Activated CD8-positive, alpha-beta memory T cell treated with anti-CD3 and anti-CD28 coated beads, Interleukin-2, amount 10 ng/mL, durations not matched to agents 7 days and 5 days (primary cell): Measurements from ENCODE around the gene THOC2. TPM values are rescaled to one million over a fixed set of nuclear protein-coding genes. Genes with fewer than 3 reads are reported as not detected.
"Not testable (repeated sequence)": the region's sequence is repeated elsewhere in the genome, so short reads cannot be mapped to it uniquely, and the experiment has no call there.

Experiments used
- ATAC-seq: fragments of 150-1000 bp; cut with Tn5 transposase; one replicate; pipeline ENCODE4 v1.10.0; 2021; ENCODE audit warnings: moderate library complexity
- CTCF ChIA-PET: fragments of 350-600 bp; sonication (Branson Sonifier 250); formaldehyde crosslinking; loops from one replicate; lab custom pipeline; 2021; ENCODE audit warnings: antibody characterized with exemption; lab: Charles Lee
- DNase-seq: peaks from one replicate; pipeline ENCODE4 v3.0.0-alpha.2; 2020
- H3K27ac Mint-ChIP-seq: one replicate; pipeline ENCODE4 v1.8.0; 2021; ENCODE audit warnings: mild to moderate bottlenecking, mixed read lengths
- H3K27me3 Mint-ChIP-seq: one replicate; pipeline ENCODE4 v1.8.0; 2021; ENCODE audit warnings: mixed read lengths
- H3K36me3 Mint-ChIP-seq: one replicate; pipeline ENCODE4 v1.8.0; 2021; ENCODE audit warnings: mild to moderate bottlenecking, mixed read lengths
- H3K4me1 Mint-ChIP-seq: one replicate; pipeline ENCODE4 v1.8.0; 2021; ENCODE audit warnings: mixed read lengths
- H3K4me3 Mint-ChIP-seq: one replicate; pipeline ENCODE4 v1.8.0; 2021; ENCODE audit warnings: mild to moderate bottlenecking, moderate library complexity, mixed read lengths
- H3K9me3 Mint-ChIP-seq: one replicate; pipeline ENCODE4 v1.8.0; 2022; ENCODE audit warnings: low read depth, mixed read lengths
- total RNA-seq, 2 experiments: library from RNA; stranded (reverse); gene quantifications; one replicate each; pipeline ENCODE4 v1.2.3, GENCODE V29; 2021

THOC2 gene
- total RNA-seq, 2 experiments from 2014 or later = 74.6 to 93.0 TPM

- CTCF ChIA-PET = no interaction called here
- Mint-ChIP-seq H3K4me3 (no peak overlapping the region), H3K9me3 (no peaks in the 10 kb centered on the region)
Measured at GRCh38 chrX:123753656-123754350, 21.0 kb upstream of the THOC2 start.

GRCh38 chrX:123749643-123750042 is 16.8 kb upstream of the THOC2 start:
- Mint-ChIP-seq H3K36me3 (no peaks in the 10 kb centered on the region), H3K27me3 (no peaks in the 10 kb centered on the region), H3K4me1 (no peaks in the 10 kb centered on the region), H3K27ac (no peak overlapping the region), H3K9me3 (no peaks in the 10 kb centered on the region), H3K4me3 (no peak overlapping the region)
- CTCF ChIA-PET = no interaction called here
- ATAC-seq = no peak
- no peak for DNase-seq

More at GRCh38 chrX:123753656-123754350, 21.0 kb upstream of the THOC2 start:
- H3K36me3 Mint-ChIP-seq = no peaks in the 10 kb centered on the region
- DNase-seq (no peak), ATAC-seq (no peak)
- H3K27me3 Mint-ChIP-seq = no peaks in the 10 kb centered on the region
- H3K27ac Mint-ChIP-seq = no peak overlapping the region
- no peaks in the 10 kb centered on the region for H3K4me1 Mint-ChIP-seq

- ATAC-seq (no peak), DNase-seq (no peak)
- Mint-ChIP-seq H3K36me3 (no peaks in the 10 kb centered on the region), H3K27me3 (peaks cover under 1% of the 10 kb centered on the region), H3K27ac (no peak overlapping the region), H3K4me3 (no peak overlapping the region), H3K9me3 (no peaks in the 10 kb centered on the region), H3K4me1 (no peaks in the 10 kb centered on the region)
- CTCF ChIA-PET = no interaction called here
Measured at GRCh38 chrX:123745511-123745910, 12.7 kb upstream of the THOC2 start.

DNA sequence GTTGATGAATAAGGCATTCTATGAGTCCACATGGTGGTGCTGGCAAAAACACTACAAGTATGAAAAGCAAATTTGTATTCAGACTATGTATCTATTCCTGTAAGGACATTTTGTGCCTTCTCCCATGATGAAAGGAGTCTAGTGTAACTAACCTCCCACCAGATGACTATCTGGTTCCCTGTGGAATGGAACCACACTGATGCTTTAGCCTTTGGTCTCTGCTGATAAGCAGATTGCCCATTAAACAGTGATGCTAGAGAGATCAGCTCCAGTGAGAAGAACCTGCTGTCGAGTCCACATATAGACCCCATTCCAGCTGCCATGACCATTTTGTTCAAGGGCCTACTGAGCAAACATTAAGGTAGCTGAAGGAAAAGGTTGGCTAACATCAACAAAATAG is 10.5 kb upstream of the THOC2 start:
- Mint-ChIP-seq H3K27ac (no peak overlapping the region), H3K36me3 (no peaks in the 10 kb centered on the region), H3K9me3 (no peaks in the 10 kb centered on the region), H3K4me3 (no peak overlapping the region), H3K27me3 (peaks cover 2% of the 10 kb centered on the region), H3K4me1 (no peaks in the 10 kb centered on the region)
- ATAC-seq (no peak), DNase-seq (no peak)
- CTCF ChIA-PET = no interaction called here

DNA sequence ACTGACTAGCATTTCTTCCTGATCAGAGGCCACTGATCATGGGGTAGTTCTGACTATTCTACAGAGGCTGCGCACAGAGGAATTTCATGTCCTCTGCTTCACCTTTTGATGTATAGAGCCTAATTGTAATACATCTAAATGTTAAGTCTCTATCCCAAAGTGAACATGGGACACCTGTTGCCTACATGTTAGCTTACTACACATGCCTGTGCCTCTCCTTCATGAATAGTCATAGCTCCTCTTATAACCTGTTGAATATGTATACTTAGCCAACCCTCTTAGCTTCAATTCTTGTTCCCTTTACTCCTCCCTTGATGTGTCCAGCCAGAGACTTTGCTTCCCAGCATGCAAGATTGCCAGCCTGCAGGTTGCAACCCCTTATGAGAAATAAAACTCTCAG is 9.6 kb upstream of the THOC2 start:
- DNase-seq (no peak), ATAC-seq (no peak)
- CTCF ChIA-PET = no interaction called here
- Mint-ChIP-seq H3K4me3 (no peak overlapping the region), H3K27ac (no peak overlapping the region), H3K4me1 (no peaks in the 10 kb centered on the region), H3K9me3 (no peaks in the 10 kb centered on the region), H3K36me3 (no peaks in the 10 kb centered on the region), H3K27me3 (peaks cover 2% of the 10 kb centered on the region)

DNA sequence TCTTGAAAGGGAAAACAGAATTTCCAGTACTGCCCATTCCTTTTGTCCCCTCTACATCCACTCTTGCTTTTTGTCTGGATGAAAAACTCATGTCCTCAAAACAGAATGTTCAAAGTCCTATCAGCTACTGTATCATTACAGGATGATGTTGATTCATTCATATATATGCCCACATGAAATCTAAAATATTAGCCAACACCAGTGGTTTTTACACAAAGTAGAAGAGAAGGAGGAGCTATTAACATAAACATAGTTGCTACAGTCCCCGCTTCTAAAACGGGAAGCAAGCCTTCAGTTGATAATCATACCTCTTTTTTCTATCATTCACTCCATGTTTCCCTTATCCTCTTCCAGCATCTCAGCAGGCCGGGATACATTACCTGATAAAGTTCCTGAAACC is 7.7 kb upstream of the THOC2 start:
- CTCF ChIA-PET = no interaction called here
- no peak overlapping the region for H3K27ac Mint-ChIP-seq
- no peak for ATAC-seq

DNA sequence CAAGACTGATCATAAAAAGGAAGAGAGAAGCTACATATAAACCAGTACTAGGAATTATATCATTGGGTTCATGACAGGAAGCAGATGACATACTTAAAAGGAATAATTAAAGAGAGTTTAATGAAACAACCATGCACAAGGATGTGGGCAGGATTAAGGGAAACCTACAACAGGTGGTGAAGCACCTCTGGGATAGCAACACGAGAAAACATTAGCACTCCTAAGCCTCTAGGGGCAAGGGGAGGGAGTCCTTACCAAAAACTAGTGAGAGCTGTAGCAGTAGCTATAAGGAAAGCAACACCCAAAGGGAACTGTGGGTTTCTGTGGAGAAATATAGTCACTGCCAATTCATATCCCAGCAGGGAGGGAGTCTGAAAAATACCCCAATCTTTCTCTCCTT is 7.2 kb upstream of the THOC2 start:
- H3K4me1 Mint-ChIP-seq = no peaks in the 10 kb centered on the region
- no peaks in the 10 kb centered on the region for H3K36me3 Mint-ChIP-seq
- CTCF ChIA-PET = no interaction called here
- H3K4me3 Mint-ChIP-seq = no peak overlapping the region
- ATAC-seq (no peak), DNase-seq (no peak)
- no peaks in the 10 kb centered on the region for H3K9me3 Mint-ChIP-seq
- H3K27ac Mint-ChIP-seq = no peak overlapping the region
- H3K27me3 Mint-ChIP-seq = peaks cover 2% of the 10 kb centered on the region

More for the DNA sequence above, 7.7 kb upstream of the THOC2 start:
- no peaks in the 10 kb centered on the region for H3K4me1 Mint-ChIP-seq
- H3K27me3 Mint-ChIP-seq = peaks cover 2% of the 10 kb centered on the region
- no peaks in the 10 kb centered on the region for H3K9me3 Mint-ChIP-seq
- no peak overlapping the region for H3K4me3 Mint-ChIP-seq
- H3K36me3 Mint-ChIP-seq = no peaks in the 10 kb centered on the region
- DNase-seq = no peak

DNA sequence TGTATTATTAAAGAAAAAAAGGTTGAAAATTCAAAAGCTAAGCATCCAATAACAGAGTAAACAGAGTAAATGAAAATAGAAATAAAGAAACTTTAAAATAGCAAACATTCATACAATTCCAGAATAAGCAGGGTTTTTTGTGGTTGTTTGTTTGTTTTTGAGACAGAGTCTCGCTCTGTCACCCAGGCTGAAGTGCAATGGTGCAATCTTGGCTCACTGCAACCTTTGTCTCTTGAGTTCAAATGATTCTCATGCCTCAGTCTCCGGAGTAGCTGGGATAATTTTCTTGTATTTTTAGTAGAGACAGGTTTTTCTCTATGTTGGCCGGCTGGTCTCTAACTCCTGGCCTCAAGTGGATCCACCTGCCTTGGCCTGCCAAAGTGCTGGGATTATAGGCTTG is 6.6 kb upstream of the THOC2 start:
- no peak overlapping the region for H3K27ac Mint-ChIP-seq
- no peaks in the 10 kb centered on the region for H3K9me3 Mint-ChIP-seq
- no peaks in the 10 kb centered on the region for H3K36me3 Mint-ChIP-seq
- ATAC-seq (no peak), DNase-seq (no peak)
- no peaks in the 10 kb centered on the region for H3K4me1 Mint-ChIP-seq
- CTCF ChIA-PET = no interaction called here
- no peak overlapping the region for H3K4me3 Mint-ChIP-seq
- H3K27me3 Mint-ChIP-seq = peaks cover 2% of the 10 kb centered on the region

- H3K4me3 Mint-ChIP-seq = no peak overlapping the region
- H3K4me1 Mint-ChIP-seq = no peaks in the 10 kb centered on the region
- no peak overlapping the region for H3K27ac Mint-ChIP-seq
- no peaks in the 10 kb centered on the region for H3K9me3 Mint-ChIP-seq
- CTCF ChIA-PET = no interaction called here
- H3K27me3 Mint-ChIP-seq = peaks cover 2% of the 10 kb centered on the region
- DNase-seq (no peak), ATAC-seq (no peak)
- no peaks in the 10 kb centered on the region for H3K36me3 Mint-ChIP-seq
Measured at GRCh38 chrX:123738378-123738940, 5.6 kb upstream of the THOC2 start.

- Mint-ChIP-seq H3K9me3 (no peaks in the 10 kb centered on the region), H3K4me1 (peaks cover 9% of the 10 kb centered on the region), H3K27me3 (peaks cover 2% of the 10 kb centered on the region), H3K27ac (no peak overlapping the region), H3K36me3 (no peaks in the 10 kb centered on the region), H3K4me3 (no peak overlapping the region)
- CTCF ChIA-PET = no interaction called here
- ATAC-seq = no peak
- DNase-seq = no peak
Measured at GRCh38 chrX:123736333-123736921, 3.6 kb upstream of the THOC2 start.

GRCh38 chrX:123735137-123735536 is 2.3 kb upstream of the THOC2 start:
- H3K9me3 Mint-ChIP-seq, CTCF ChIA-PET, H3K36me3 Mint-ChIP-seq, H3K4me3 Mint-ChIP-seq, H3K27me3 Mint-ChIP-seq, H3K27ac Mint-ChIP-seq, ATAC-seq, DNase-seq: not testable (repeated sequence)
- H3K4me1 Mint-ChIP-seq = peaks cover 18% of the 10 kb centered on the region

- peaks cover 25% of the 10 kb centered on the region for H3K4me1 Mint-ChIP-seq
- CTCF ChIA-PET, DNase-seq, H3K27me3 Mint-ChIP-seq, H3K9me3 Mint-ChIP-seq, H3K36me3 Mint-ChIP-seq, H3K27ac Mint-ChIP-seq, ATAC-seq, H3K4me3 Mint-ChIP-seq: not testable (repeated sequence)
Measured at GRCh38 chrX:123734079-123734478, 1.2 kb upstream of the THOC2 start.

DNA sequence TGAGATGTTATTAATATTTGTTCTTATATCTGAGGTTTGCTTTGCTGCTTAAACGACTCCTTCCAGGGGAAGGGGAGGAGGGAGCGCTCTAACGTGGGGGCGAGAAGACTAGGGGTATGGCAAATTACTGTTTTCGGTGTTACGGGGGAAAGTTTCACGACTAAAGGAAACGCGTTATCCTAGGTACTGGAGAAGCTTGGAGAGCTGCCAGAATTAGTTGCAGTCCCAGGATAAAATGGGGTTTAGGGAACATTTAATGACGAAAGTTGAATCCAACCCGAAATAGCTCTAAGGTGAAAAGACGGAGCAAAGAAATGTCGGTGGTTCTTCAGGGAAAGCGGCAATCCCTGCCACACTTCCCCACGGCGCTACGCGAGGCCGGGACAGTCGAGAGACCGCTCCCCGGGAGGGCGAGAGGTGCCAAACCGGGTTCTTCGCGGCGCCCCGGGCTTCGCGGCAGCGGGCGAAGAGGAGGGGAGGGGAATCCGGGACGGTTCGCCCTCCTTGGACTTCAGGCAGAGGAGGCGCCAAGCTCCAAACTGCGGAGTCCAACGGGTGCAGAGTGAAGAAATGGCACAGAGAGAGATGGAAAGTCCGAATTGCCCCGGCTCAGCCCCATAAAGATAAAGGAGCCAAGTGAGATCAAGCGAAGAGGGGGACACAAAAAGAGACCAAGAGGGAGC is 724 bp downstream of the THOC2 start:
- Mint-ChIP-seq H3K4me1 (peaks cover 35% of the 10 kb centered on the region), H3K36me3 (peaks cover 6% of the 10 kb centered on the region), H3K9me3 (no peaks in the 10 kb centered on the region), H3K27me3 (no peaks in the 10 kb centered on the region), H3K27ac (peak overlapping the region; percentile 93), H3K4me3 (peak overlapping the region; percentile 85)
- DNase-seq (peak; percentile 38), ATAC-seq (peak; percentile 34)
- CTCF ChIA-PET = interaction anchor here (1.1 to 1.2 kb wide), 2 partner anchors 11 to 33 kb away, joined by 3 to 5 read pairs; no protein-coding TSS in a partner anchor
